SK-MEL-5 (cell line): Measurements from ENCODE around the gene MTA2. TPM values are rescaled to one million over a fixed set of nuclear protein-coding genes. Genes with fewer than 3 reads are reported as not detected.
"Not testable (repeated sequence)": the region's sequence is repeated elsewhere in the genome, so short reads cannot be mapped to it uniquely, and the experiment has no call there.

Experiments used
- DNase-seq: peaks from one replicate; pipeline ENCODE4 v3.0.0-alpha.2; 2016; ENCODE audit warnings: low read depth, low spot score
- in situ Hi-C: cut with HindIII; loops from 2 replicates; pipeline ENCODE4 v1.10.0; 2016; ENCODE audit warnings: low sequenced_read_pairs, high pct_unique_total_duplicates, low pct_unique_long_range_greater_than_20kb
- total RNA-seq: library from RNA; depleted of rRNA; stranded (reverse); fragments of >200 nt; shearing (Covaris generic); gene quantifications from 2 replicates; pipeline ENCODE4 v1.2.3, GENCODE V29; 2014

The MTA2 gene
- total RNA-seq, 1 experiment from 2014 or later, result 56.3 TPM

GRCh38 chr11:62556108-62556874 lies 45.4 kb downstream of the MTA2 start:
- in situ Hi-C loops, result no loop called here
- DNase-seq, result peak; percentile 93

DNA sequence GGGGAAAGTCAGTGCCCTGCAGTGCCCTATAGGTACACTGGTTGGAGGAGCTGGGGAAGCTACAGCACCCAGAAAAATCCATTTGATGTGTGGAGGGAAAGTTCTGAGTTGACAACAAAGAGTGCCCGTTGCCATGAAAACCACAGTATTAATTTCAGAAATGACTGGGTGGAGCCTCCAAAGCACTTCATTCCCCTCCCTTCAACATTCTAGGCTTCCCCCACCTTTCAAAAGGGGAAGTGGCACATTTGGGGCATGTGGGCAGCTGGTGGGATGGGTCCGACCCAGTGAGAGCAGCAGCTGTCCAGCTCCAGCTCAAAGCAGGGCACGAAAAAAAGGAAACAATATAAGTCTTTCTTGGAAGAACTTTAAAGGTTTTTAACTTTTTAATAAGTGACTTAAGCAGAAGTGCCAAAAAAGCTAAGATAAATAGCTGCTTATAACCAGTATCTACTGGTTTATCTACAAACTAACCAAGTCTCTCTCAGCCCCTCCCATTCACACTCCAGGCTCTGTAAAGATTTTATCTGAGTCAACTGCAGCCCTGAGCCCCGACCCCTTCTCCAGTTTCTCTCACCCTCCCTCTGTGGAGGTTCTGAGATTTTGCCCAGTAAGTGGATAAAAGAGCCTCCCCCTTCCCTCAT lies 46.1 kb downstream of the MTA2 start:
- no peak for DNase-seq
- in situ Hi-C loops, result no loop called here

- no peak for DNase-seq
- in situ Hi-C loops, result no loop called here
These were observed 47.1 kb downstream of the MTA2 start for GRCh38 chr11:62554387-62555167.

GRCh38 chr11:62553839-62554361 lies 47.8 kb downstream of the MTA2 start:
- in situ Hi-C loops, result no loop called here
- no peak for DNase-seq

DNA sequence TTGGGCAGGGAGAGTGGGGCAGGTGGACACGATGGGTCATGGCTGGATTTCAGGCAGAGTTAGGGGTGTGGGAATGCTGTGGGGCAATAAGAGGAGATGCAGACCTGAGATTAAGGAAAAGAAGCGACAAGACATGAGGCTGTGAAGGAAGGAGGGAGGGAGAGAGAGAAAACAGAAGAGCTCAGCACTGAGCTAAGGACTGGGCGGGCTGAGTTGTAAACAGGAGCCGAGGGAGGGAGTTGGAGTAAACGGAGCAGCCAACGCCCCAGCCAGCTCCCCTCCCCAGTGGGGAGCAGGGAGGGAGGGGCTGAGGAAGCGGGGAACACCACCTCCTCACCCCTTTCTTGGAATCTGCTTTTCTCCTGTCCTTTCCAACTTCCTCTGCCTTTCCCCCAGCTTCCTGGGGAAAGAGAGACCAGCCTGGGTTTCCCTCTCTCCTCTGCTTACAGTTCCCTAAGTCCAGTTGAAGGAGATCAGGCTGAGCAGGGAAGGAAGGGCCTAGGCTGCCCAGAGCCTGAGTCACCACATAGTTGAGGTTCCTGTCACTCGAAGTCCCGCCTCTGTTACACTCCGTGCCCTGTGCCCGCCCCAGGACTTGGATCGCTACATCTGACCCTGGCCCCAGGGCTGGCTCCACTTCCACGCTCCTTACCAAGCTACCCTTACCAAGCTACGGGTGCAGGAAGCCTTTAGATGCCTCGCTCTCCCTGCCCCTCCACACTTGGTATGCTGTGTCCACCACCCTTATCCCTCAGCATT lies 48.4 kb downstream of the MTA2 start:
- in situ Hi-C loops, result no loop called here
- DNase-seq, result peak; percentile 22

GRCh38 chr11:62552485-62553079 lies 49.1 kb downstream of the MTA2 start:
- in situ Hi-C loops, result no loop called here
- no peak for DNase-seq

GRCh38 chr11:62550478-62550877 lies 51.2 kb downstream of the MTA2 start:
- in situ Hi-C loops, DNase-seq: not testable (repeated sequence)

- in situ Hi-C loops, result no loop called here
- DNase-seq, result no peak
These were observed 52.9 kb downstream of the MTA2 start for GRCh38 chr11:62548545-62549335.

DNA sequence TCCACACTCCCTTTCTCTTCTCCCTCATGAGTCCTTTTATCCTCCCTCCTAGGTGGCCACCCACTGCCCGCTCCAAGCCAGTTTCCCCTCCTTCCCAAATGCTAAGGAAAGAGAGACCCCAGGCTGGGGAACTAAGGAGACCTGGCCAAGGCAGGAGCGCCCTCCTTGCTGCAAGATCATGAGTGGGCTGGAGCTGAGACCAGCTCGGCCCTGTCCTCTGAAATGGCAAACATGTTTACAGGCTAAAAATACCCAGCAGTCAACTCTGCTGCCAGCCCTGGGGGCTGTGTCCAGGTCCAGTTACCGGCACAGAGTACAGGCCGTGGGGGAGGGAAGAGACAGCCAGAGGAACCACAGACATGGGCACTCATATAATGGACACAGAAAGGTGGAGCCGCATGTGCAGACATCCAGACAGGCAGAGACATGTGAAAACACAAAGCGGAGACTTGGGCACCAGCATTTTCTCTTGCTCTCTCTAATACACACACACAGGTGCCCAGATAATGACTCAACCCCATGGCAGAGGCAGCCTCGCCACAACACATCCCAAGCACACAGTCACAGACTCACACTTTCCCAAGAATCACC lies 53.9 kb downstream of the MTA2 start:
- in situ Hi-C loops, result no loop called here
- DNase-seq, result no peak

DNA sequence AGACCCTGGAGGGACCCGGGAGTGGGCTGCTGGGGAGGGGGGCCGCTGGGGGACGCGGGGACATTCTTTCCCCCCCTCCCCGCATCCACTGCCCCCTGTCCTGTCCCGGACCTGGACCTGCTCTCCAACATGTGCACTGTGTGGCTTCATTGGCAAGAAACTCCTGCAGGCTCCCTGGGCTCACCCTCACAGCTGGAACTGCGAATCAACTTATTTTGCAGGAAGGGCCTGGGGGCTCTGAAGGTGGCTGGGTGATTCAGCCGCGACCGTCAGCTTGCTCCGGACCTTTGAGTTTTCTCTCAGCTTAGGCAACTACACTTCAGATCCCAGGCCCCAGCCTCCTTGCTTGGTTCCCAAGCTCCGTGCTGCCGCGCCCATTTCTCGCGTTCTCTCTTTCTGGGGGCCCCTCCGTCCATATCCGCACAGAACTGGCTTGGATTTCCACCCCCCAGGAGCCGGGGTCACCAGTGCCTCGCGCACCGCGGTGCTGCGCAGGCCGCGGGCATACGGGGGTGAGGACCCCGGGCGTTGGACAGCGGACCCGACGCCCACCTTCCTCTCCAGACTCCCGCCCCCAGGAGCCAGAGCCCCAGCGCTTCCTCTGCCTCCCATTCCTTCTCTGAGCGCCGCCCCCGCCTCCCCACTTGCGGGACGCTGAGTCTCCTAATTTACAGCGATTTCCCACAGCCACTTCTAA lies 54.6 kb downstream of the MTA2 start:
- in situ Hi-C loops, result no loop called here
- no peak for DNase-seq

DNA sequence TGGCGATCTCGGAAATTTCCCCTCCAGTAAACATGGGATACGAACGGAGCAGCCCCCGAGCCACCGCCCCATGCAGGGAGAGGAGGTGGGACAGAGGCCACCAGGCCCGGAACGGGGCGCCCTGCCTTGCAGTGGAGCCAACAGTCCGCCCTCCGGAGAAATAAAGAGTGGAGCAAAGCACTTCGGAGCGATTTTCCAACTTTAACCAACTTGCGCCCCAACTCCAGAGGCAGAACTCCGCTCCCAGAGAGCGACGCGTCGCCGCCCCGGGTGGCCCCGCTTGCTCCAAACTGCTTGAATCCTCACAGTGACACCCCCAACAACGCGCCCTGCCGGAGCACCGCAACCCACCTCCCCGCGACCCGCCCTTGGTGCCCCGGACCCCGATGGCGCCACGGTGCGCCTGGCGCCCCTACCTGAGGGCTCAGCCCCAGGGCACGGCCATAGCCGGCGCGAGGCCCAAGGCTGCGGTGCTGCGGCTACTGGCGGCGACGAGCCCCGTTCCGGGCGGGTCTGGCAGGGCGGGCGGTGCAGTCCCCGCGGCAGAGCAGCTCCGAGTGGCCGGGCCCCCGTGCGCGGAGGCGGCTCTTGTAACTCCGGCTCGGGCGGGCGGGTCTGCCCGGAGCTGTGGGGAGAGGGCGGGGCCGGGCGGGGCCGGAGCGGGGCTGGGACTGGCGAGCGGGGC lies 55.3 kb downstream of the MTA2 start, which contains the start of gene AHNAK:
AHNAK (minus strand) TSS at position 563 of the 685 bp plus-strand sequence. CDS start 10,708 bp downstream, outside the sequence.
- DNase-seq, result no peak
- in situ Hi-C loops, result no loop called here

DNA sequence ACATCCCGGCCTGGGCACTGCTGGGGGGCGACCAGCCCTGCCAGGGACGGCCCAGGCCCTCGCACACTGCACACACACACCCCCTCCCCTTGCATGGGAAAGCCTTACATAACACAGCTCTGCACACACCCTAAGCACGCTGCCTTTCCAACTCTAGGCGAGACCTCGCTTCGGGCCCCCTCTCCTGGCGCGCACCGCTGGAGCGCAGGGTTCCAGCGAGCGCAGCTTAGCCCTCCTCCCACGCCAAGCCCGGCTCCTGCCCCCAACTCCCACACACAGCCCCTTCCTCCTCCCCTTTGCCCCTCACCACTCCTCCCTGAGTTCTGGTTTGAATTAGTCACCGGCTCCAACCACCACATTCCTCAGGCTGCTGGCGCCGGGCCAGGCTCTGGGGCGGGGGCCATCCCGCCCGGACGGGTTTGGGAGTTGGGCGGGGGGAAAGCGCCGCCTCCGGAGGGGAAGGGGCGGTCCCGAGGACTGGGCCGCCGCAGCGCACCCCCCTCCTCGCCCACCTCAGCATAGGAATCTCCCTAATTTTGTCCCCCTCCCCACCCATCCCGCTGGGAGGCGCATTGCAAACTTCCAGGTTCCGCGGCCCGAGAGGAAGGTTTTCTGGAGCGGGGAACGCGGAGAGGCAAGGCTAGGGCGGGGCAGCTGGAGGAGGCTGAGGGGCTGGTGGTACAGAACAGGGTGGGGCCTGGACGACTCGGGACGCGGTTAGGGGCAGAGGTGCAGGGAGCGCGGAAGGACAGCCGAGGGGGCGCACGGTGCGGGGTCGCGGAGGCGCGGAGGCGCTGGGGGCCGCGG lies 56.0 kb downstream of the MTA2 start:
- DNase-seq, result peak; percentile 58
- in situ Hi-C loops, result no loop called here

DNA sequence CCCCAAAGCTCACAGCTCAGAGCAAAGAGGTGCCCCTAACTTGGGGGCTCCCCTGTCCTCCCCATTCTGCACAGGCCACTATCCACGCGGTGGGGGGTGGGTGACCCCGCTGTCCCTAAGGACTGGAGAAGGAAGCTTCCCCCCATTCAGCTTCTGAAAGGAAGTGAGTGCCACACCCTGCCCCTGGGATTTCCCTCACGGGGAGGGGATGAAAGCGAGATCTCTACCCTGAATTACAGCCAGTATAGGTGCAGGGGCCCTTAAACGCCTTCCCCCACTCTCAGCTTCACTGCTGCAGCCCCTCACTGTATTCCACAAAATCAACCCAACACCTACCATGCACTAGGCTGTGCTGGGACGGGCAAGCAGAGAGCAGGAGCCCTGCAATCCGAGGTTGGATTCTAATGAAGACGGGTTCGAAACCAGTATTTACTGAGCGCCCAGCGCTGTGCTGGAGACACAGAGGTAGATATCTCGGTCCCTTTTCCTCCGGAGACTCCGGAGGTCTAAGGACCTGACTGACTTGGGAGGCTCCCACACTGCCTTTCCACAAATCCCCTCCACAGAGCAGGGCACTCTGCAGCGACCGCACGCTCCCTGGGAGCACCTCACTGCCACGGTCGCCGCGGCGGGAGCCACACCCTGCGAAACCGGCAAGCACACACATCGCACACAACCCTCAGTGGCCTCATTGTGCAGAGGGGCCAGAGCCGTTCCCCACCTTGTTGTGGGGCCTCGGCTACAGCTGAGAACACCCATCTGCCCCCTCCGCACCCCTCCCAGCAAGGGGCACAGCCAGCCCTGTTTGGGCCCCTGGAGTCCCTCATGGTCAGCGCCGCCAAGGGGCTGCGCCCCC lies 56.9 kb downstream of the MTA2 start:
- in situ Hi-C loops, result no loop called here
- no peak for DNase-seq
